MV-4-11 (cell line): ENCODE results near the gene RNU6-1.

Experiments used
- DNase-seq: peaks from one replicate; lab custom pipeline; 2025; lab: John Stamatoyannopoulos, UW

Gene RNU6-1

DNA sequence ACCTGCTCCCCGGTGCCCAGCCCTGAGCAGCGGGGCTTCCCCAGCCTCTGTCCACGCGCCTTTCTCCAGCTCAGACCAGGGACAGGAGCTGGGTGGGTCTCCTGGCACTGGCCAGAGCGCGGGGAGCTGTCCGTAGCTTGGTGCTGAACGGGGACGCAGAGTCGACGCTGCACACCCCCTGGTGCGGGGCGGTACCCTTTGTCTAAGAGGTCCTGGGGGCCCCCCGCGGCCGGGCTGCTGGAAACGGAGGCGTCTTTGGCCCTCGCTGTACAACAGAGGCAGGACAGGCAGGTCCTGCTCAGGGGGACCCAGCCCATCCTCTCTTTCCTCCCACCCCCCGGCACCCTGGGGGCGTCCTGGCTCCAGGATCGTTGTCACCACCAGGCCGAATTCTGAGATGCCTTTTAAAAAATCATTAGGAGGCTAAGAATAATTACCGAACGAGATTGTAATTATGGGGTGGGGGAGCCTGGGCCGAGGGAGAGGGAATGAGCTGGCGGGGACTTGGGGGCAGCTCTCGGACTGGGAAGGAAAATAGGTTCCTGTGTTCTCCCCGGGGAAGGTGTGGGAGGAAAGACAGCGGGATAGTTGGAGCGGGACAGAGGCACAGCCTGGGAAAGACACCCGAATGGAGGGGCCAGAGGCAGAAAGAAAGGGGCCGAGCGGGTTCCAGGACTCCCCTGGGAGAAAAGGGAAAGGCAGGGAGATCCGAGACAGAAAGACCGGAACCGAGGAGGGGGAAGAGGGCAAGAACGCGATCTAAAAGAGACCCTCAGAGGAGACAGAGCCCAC lies 18.7 kb downstream of the RNU6-1 start:
- DNase-seq = no peak

DNA sequence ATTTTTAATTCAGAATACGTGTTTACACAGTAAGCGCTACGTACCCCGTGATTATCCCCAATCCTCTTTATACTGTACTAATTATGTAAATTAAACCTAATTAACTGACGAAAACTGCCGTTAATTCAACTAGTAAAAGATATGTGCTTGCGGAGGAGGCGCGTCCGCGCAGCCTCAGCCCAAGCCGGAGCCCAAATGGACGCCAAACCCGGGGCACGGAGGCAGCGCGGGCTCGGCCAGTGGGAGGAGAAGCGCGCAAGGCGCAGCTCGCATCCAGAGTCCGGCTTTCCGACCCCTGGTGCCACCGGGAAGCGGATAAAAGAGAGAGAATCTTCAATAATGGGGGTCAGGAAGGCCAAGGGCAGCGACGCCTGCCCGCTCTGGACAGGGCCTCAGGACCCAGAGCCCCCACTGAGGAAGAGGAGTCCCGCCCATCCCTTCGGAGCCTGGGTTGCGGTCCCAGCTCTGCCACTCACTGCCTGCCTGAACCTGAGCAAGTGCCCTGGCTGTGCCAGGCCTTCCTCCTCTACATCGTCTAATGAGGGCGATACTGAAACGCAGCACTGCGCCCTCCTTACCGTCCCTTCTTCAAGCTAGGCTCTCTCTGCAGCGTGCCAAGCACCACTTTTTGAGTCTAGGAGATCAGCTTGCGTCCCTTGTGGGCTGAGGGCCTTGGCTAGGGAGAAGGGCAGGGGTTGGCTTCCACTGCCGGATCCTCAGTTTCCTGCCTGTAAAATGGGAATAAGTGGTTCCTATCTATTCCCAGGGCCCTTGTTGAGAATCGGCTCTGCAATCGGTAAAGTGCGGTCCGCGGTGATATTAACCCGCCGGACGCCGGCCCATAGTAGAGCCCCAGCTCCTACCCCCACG lies 19.5 kb downstream of the RNU6-1 start:
- no peak for DNase-seq

DNA sequence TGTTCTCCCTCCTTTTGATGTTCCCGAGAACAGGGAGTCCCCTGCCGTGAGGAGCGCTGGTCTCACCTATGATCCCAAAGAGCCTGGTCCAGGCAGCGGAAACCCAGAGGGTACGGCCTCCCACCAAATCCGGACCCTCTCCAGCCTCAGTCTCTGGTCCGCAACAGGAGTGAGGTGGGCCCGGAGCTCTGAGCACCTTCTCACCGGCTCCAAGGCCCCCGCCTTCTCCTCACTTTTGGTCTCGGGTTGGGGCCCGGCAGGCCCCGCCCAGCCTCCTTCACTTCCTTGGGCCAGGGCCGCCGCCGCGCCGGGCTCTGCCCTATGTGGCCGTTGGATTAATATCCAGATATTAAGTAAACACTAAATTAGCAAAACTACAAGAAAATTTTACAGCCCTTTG lies 20.2 kb downstream of the RNU6-1 start:
- DNase-seq = no peak

DNA sequence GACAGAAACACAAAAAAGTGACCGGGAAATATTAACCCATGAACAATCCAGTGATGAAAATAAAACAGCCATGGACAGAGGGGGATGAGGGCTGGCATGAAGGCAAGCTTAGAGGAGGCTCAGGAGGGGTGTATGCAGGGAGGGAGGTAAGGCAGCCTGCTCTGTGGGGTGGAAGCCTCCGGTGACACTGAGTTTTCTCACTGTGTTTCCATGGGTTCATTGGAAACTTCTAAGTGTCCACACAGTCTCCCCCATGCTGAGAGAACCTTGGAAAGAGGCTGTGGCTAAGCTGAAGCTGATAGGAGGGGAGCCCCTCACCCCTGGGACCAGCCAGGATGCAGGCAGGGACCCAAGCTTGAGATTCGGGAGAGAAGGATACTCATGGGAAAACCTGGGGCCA lies 21.4 kb downstream of the RNU6-1 start:
- no peak for DNase-seq

DNA sequence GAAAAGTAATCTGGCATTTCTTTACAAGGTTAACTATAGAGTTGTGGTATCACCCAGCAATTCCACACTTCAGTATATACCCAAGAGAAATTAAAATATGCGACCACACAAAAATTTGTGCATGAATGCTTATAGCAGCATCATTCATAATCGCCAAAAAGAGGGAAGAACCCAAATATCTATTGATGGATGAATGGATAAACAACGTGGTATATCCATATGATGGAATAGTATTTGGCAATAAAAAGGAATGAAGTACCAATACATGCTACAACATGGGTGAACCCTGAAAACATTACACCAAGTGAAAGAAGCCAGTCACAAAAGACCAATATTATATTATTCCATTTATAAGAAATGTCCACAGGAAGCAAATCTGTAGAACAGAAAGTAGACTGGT lies 23.2 kb downstream of the RNU6-1 start:
- no peak for DNase-seq

DNA sequence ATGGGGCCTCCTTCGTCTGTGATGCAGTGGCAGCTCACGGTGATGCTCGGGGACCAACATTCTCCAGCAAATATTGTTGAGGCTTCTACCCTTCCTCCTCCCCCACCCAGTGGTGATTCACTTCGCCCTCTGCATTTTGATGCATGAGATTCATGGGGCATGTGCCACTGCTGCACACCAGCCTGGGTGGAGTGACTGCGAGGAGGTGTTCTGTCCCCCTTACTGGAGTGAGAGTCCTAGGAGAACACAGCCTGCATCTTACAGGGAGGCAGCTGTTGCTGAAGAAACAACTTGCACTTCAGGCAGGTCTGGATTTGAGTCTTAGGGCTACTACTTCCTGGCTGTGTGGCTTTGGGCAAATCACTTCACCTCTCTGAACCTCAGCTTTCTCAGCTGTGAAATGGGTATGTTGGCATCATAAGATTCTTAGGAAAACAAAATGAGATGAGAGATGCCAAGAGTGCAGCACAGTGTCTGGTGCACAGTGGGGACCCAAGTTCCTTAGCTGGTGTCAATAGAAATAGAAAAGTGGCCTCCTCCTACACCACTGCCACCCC lies 24.7 kb downstream of the RNU6-1 start:
- no peak for DNase-seq

DNA sequence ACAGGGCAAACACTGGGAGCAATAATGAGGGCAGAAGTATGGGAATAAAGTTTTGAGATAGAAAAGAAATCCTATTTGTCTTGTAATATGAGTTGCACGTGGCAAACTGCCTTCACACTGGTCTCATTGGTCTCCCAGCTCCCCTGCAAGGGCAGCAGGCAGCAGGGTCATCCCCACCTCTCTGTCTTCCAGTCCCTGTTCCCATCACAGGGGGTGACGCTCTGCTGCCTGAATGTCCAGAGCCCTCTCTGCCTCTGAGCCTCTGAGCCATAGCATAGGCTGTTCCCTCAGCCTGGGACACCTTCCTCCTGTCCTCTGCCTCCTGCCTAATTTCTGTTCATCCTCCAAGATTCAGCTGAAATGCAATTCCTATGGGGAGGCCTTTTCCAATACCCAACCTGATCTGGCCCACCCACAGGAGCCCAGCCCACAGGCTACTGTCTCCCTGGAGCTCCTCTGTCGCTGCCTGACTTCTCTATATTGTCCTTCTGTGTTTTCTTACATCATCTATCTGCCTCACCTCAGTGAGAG lies 26.7 kb downstream of the RNU6-1 start:
- no peak for DNase-seq

DNA sequence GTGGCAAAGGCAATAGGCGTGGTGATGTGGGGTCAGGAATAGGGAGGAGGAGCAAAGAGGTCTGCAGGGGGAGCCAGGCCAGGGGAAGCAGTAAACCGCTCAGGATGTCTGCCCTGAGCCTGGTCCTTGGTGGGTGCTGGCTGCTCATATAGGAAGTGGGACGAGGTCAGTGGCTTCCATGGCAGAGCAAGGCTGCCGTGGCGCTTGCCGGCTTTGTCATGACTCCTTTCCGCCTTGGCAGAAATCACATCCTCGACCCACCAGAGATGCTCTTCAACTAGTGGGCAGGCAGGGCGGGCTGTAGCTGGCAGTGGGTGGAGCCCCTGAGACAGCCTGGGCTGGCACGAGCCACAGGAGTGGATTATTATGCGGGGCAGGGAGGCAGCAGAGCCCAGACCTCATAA lies 27.6 kb downstream of the RNU6-1 start:
- no peak for DNase-seq

DNA sequence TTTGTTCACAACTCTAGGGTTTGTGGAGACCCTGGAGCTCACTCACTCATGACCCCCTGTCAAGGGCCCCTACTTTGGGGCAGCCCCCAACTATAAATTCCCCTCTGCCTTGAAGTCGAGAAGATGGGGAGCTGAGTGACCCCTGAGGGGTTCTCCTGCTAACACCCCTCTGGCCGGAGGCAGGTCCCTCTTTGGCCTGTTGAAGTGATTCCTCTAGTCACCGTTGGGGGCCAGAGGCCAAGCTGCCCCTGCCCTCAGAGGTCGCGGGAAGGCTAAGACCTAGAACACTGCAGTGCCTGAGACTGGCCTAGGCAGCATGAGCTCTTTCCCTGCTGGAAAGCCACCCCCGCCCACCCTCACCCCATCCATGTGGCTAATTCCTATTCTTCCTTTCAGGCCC lies 30.0 kb downstream of the RNU6-1 start:
- DNase-seq = no peak

DNA sequence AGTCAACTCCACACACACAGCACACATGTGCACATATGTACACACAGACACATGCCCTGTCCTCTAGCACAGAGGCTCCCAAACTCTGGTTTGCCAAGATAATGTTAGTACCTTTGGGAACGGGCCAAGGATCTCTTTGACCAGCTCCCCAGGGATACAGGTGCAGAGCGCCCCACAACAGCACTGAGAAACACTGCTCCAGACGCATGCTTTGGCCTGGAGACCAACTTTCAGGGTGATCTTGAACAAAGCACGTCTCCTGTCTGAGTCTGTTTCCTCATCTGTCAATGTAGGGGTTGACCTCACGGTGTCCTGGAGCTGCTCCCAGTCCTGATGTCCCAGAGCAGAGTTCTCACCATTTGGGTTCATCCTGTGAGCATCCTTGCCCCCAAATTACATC lies 30.4 kb downstream of the RNU6-1 start:
- DNase-seq = no peak

DNA sequence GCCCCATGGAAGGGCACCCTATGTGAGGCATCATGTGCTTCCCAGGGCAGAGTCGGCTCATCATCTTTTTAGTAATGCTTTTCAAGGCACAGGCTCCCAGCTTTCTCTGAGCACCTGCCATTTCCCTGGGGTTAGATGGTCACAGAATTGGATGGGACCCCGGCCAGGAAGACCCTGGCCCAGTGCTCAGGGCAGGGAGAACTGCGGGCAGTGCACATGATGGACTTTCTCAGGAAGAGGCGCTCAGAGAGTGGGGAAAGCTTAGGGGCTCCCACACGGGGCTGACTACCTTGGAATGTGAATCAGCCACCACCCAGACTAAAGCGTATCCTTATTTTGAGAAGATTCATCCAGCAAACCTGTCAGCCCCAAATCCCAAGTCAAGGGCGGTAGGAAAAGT lies 31.0 kb downstream of the RNU6-1 start:
- no peak for DNase-seq

DNA sequence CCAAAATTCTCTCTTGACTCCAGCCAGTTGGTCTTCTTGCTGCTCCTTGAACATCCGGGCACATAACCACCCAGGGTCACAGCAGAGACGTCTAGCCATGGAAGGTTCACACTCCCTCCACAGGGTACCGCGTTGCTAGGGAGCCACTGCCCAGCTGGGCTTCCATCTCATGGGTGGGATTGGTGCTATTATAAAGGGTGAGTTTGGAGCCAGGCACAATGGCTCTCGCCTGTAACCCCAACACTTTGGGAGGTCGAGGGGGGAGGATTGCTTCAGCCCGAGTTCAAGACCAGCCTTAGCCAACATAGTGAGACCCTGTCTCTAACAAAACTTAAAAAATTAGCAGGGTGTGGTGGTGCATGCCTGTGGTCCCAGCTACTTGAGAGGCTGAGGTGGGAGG lies 32.0 kb downstream of the RNU6-1 start:
- no peak for DNase-seq

DNA sequence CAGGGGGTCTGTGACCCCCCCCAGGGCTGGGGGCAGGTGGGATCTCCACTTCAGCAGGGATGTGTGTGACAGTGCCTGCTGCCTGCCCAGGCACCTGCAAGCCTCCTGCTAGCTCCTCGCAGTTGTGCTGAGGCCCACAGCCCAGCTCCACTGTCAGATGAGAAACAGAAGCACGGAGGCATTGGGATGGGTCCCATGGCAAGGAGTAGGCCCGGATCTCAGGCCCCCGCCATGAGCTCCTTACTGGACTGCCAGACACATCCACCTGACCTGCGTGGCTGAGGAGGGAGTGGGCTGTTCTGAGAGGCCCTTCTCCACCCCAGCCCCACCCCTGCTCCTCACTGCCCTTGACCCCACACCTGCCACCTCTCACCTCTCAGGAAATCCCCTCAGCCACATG lies 32.7 kb downstream of the RNU6-1 start:
- DNase-seq = no peak

DNA sequence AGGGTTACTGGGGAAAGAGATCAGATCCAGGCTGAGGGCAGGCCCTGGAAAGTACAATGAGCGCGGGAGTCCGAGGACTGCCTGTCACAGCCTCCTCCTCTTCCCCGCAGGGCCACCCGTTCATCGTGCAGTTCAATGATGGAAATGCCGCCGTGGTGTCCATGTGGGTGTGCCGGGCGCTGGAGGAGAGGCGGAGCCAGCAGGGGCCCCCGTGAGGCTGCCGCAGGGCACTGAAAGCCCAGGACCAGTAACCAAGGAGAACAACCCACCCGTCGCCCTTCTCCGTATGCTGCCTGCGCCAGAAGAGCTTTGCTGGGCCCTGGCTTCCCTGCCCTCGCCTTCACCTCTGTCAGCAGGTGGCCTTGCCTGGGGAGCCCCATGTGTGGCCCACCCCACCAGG lies 33.3 kb downstream of the RNU6-1 start:
- DNase-seq = no peak

DNA sequence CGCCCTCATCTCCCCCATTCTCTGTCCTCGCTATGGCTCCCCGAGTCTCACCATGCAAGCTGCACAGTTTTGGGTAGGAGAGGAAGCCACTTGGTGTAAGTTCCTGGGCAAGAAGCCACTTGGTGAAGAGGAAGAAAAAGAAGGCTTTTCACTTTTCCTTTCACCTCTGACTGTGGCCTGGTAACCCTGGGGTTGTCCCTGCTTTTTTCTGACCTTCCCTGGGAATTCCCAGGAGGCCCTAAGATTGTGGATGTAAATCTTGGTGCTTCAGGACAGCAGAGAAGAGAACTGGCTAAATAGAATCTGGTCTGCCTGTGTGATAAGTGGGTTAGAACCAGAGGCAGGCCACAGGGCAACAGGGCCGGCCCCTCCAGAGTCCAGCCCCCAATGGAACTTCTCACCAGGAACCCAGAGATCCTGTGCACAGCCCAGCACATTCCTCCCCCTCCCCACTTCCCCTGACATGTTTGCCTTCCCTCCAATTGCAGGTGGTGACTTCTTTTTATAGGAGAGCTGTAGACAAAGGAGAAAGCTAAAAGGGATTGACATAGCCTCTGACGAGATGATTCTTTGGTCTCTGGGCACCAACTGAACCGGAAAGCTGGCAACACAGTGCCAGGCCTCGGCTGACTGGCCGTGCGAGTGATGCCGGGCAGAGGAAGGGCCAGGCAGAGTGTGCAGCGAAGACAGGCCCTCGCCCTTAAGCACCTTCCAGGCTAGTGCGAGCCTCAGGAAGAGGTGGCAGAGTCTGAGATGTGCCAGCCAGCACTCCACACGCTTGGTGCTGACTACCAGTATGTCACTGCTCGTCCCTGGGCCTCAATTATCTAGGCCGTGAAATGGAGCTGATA lies 34.0 kb downstream of the RNU6-1 start:
- DNase-seq = no peak

DNA sequence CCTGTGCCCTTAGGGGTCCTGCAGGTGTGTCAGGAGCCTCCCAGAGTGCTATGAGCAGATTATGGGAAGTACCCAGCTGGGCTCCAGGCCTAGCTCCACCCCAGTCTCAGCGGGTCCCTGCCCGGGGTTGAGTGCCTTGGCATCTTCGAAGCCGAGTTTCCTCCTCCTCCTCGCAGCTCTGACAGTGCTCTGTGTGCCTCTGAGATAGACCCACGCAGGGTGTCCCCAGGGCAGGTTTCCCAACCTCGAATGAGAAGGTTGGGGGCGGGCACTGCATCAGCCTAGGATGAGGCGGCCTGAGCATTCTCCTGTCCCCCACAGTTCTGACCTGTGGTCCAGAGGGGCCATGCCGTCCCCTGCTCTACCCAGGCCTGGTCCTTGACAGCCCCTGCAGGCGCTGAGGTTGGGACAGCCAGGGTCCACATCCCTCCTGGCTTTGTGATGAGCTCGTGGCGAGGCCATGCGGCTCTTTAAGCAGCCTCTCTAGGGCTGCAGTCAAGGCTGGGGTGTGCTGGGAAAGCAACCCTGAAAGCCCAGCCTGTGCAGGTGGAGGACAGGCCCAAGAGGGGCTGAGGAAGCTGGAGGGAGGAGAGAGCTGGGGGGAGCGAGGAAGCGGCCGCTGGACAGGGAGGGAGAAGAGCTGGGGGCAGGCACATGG lies 34.7 kb downstream of the RNU6-1 start:
- DNase-seq = no peak

DNA sequence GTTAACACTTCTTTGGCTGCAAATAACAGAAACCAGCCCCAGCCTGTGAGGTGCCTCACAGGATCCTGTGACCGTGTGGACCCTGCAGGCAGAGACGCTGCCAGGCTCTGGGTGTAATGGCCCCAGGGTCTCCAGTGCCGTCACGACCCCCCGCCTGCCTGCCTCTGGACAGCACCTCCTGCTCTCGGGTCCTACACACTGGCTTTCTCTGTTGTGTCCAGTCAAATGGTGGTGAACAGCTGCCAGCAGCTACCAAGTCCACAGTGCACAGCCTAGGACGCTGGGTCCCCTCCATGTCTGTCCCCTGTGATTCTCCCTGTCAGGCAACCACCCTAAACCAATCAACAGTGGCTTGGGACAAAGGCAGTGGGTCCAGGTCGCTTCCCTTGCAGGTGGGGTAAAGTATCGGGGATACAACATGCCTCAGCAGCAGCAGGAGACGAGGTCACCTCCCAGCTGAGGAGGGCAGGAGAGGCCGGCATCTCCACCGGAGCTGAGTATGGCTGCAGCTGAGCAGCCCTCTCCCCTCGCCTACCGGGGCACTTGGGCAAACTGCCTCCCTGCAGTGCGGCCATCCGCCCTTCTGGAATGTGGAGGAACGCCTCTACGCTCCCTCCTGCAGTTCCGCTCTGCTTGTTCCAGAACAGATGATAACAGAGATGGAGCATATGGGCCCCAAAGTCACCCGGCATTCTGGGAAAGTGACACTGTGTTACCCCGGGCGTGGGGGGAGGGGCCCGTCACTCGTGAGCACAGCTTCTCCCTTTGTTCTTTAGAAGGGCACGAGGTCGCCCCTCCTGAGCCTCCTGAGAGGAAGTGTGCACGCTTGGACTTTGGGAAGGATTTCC lies 35.6 kb downstream of the RNU6-1 start:
- DNase-seq = no peak

DNA sequence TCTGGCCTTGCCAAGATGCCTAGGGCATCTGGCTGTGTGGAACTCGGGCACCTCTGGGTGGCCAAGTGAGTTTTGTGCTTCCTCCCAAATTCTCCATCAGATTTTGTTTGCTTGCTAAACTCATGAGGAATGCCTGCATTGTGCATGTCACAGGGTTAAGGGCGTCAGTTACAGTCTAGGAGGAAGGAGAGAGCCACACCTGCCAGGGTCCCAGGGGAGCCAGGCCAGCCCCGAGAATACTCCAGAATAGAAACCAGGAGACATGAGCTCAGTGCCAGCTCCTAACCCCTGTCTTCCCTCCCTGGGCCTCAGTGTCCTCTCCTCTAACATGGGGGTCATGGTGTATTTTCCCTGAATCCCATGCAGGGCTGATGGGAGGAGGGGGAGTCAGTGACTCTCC lies 36.5 kb downstream of the RNU6-1 start:
- no peak for DNase-seq

DNA sequence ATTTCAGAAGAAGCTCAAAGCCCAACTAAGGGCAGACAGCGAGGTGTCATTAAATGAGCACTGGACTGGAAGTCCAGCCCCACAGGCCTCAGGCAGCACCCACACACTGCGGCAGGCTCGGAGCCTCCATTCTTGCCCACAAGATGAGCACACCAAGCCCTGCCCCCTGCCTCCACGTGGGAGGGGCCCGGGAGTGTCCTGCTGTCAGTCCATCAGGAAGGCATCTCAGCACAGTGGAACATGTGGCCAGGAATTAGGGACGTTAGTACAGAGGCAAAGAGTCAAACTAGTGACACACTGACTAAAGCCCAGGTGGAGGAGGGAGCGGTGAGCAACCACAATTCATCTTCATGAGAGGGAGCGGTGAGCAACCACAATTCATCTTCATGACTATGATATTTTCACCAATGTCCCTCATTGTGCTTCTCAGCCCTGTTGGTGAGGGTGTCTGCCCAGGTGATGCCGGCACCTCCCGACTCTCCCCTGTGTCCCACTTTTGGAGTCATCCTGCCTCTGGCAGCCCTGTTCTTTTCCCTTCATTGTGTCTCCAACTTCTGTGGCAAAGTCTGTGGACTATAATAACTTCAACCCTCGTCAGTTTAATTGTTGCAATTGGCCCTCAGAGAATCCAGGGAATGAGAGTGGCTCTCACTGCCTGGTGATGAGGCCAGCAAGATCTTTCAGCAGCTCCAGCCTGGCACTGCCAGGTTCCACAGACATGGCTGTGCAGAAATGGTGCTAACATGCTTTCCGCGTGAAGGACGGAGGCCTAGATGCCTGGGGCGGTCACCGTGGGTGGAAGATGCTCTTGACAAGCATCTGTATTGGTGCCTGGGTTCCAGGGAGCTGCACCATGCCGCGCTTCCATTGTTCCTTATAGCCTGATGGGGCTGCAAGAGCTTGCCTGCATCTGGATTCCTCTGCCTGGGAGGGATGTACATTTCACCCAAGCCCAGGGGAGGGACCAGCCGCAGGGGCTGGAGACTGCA lies 37.6 kb downstream of the RNU6-1 start:
- no peak for DNase-seq
